HepG2 (cell line): ENCODE data around the gene MICOS13. TPM values are rescaled to one million over a fixed set of nuclear protein-coding genes. Genes with fewer than 3 reads are reported as not detected.

Experiments used
- AGO2 ChIP-seq: fragments of 200-400 bp; formaldehyde crosslinking; optimal IDR thresholded peaks from 2 replicates; pipeline ENCODE3; 2017; ENCODE audit warnings: mild to moderate bottlenecking, low read depth, low read length, moderate library complexity
- DPF2 ChIP-seq: sonication (generic); formaldehyde crosslinking; IDR thresholded peaks from 2 replicates; pipeline ENCODE4 v1.4.0; 2020; ENCODE audit warnings: mild to moderate bottlenecking, low read depth, missing genetic modification reagents, borderline replicate concordance
- FOXK1 ChIP-seq: sonication (generic); formaldehyde crosslinking; IDR thresholded peaks from 2 replicates; pipeline ENCODE4 v1.4.0; 2020; ENCODE audit warnings: low read depth, missing genetic modification reagents, borderline replicate concordance
- KLF6 ChIP-seq: IDR thresholded peaks from 2 replicates; pipeline ENCODE4 v1.8.0; 2016; ENCODE audit warnings: missing biosample characterization, missing genetic modification reagents
- ZNF850 ChIP-seq: sonication (generic); formaldehyde crosslinking; conservative IDR thresholded peaks from 2 replicates; pipeline ENCODE4 v1.9.0; 2021; ENCODE audit warnings: mild to moderate bottlenecking, missing genetic modification reagents
- polyA plus RNA-seq, 8 experiments: library from polyadenylated mRNA; depleted of rRNA in 3 of 8; stranded (reverse) in 7 of 8; unstranded in 1 of 8; fragments of >200 nt; fragmentation: Illumina TruSeq in 4 of 8; extraction: Trizol in 4 of 8; gene quantifications; 2 replicates each; pipeline versions ENCODE4 v1.2.1 to v1.2.3, GENCODE V29; 2011 to 2016; ENCODE audit warnings: low read depth in 4 of 8, missing spikeins in 1 of 8, mixed read lengths in 1 of 8; ENCODE audit not compliant: insufficient read depth in 1 of 8
- total RNA-seq, 5 experiments: library from RNA; depleted of rRNA; stranded (reverse); fragments of >200 nt; fragmentation: Illumina TruSeq; extraction: Trizol; gene quantifications; 2 replicates each; pipeline ENCODE4 v1.2.3, GENCODE V29; 2016; ENCODE audit warnings: low read depth in 1 of 5
- TF ChIP-seq, protein P1 (sequence below): sonication (generic); formaldehyde crosslinking; IDR thresholded peaks from 2 replicates; pipeline ENCODE4 v1.4.0; 2020; ENCODE audit warnings: missing genetic modification reagents, borderline replicate concordance
- TF ChIP-seq, protein P2 (sequence below): sonication (generic); formaldehyde crosslinking; IDR thresholded peaks from 2 replicates; pipeline ENCODE4 v1.5.0; 2020; ENCODE audit warnings: missing genetic modification reagents
- TF ChIP-seq, protein P3 (sequence below): sonication (generic); formaldehyde crosslinking; IDR thresholded peaks from 2 replicates; pipeline ENCODE4 v1.5.0; 2020; ENCODE audit warnings: missing genetic modification reagents
- TF ChIP-seq, protein P4 (sequence below): sonication (generic); formaldehyde crosslinking; IDR thresholded peaks from 2 replicates; pipeline ENCODE4 v1.5.1; 2020; ENCODE audit warnings: missing genetic modification reagents, mild to moderate bottlenecking, borderline replicate concordance
- TF ChIP-seq, protein P5 (sequence below): sonication (generic); formaldehyde crosslinking; IDR thresholded peaks from 2 replicates; pipeline ENCODE4 v1.4.0; 2020; ENCODE audit warnings: mild to moderate bottlenecking, low read depth, missing genetic modification reagents
- TF ChIP-seq, protein P6 (sequence below): sonication (generic); formaldehyde crosslinking; IDR thresholded peaks from 2 replicates; pipeline ENCODE4 v1.4.0; 2020; ENCODE audit warnings: mild to moderate bottlenecking, missing genetic modification reagents

MICOS13 gene
- total and polyA plus RNA-seq, 2 of the 13 experiments (the other 11 are each of a cell fraction or from before 2014, with no cell fraction given) = 28.8 to 35.4 TPM

DNA sequence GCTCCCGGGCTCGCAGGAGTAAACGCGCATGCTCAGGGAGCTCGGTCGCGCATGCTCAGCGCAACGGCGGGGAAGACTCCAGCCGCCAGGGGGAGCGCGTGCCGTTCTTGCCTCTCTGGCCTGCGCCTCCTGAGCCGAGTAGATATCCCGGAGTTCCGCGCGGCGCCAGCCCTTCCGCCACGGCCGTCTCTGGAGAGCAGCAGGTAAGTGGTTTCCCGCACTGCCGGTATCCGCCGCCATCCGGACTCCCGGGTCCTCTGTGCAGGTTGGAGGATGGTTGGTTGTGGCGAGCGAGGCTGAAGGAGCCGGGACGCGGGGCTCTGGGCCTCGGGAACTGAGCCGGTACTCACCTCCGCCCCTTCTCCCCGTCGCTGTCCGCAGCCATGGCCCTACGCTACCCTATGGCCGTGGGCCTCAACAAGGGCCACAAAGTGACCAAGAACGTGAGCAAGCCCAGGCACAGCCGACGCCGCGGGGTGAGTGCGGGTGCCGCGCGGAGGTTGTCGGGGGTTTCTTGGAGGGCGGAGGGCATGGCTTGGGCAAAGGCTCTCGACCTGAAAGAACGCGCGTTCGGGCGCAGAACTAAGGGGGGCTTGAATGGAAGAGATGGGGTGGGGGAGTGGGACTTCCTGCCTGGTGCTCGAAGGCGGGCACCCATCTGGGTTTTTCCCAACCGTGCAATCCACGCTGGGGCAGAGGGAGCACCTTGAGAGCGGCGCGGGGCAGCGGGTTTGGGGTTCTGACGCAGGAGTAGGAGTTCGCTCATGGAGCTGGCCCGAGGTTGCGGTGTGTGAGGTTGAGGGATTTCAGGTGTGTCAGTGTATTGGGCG lies 10.0 kb upstream of the MICOS13 start, which contains the start of gene RPL36 (continued):
- TF ChIP-seq, protein P1, sequence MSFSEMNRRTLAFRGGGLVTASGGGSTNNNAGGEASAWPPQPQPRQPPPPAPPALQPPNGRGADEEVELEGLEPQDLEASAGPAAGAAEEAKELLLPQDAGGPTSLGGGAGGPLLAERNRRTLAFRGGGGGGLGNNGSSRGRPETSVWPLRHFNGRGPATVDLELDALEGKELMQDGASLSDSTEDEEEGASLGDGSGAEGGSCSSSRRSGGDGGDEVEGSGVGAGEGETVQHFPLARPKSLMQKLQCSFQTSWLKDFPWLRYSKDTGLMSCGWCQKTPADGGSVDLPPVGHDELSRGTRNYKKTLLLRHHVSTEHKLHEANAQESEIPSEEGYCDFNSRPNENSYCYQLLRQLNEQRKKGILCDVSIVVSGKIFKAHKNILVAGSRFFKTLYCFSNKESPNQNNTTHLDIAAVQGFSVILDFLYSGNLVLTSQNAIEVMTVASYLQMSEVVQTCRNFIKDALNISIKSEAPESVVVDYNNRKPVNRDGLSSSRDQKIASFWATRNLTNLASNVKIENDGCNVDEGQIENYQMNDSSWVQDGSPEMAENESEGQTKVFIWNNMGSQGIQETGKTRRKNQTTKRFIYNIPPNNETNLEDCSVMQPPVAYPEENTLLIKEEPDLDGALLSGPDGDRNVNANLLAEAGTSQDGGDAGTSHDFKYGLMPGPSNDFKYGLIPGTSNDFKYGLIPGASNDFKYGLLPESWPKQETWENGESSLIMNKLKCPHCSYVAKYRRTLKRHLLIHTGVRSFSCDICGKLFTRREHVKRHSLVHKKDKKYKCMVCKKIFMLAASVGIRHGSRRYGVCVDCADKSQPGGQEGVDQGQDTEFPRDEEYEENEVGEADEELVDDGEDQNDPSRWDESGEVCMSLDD = peak; percentile 62; the same call in 1 of the 2 replicates
- TF ChIP-seq FOXK1 (CRISPR knock-in tag) = peak; percentile 57; the same call in 1 of the 2 replicates
- TF ChIP-seq, protein P2, sequence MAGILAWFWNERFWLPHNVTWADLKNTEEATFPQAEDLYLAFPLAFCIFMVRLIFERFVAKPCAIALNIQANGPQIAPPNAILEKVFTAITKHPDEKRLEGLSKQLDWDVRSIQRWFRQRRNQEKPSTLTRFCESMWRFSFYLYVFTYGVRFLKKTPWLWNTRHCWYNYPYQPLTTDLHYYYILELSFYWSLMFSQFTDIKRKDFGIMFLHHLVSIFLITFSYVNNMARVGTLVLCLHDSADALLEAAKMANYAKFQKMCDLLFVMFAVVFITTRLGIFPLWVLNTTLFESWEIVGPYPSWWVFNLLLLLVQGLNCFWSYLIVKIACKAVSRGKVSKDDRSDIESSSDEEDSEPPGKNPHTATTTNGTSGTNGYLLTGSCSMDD = no peak
- TF ChIP-seq, protein P3, sequence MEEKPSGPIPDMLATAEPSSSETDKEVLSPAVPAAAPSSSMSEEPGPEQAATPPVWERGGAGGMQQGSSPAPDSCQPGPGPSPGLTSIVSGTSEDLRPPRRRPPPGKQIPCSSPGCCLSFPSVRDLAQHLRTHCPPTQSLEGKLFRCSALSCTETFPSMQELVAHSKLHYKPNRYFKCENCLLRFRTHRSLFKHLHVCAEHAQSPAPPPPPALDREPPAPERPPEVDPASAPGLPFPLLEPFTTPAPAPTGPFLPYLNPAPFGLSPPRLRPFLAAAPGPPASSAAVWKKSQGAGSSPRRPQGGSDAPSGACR (CRISPR knock-in tag) = peak; percentile 77
- TF ChIP-seq, protein P4, sequence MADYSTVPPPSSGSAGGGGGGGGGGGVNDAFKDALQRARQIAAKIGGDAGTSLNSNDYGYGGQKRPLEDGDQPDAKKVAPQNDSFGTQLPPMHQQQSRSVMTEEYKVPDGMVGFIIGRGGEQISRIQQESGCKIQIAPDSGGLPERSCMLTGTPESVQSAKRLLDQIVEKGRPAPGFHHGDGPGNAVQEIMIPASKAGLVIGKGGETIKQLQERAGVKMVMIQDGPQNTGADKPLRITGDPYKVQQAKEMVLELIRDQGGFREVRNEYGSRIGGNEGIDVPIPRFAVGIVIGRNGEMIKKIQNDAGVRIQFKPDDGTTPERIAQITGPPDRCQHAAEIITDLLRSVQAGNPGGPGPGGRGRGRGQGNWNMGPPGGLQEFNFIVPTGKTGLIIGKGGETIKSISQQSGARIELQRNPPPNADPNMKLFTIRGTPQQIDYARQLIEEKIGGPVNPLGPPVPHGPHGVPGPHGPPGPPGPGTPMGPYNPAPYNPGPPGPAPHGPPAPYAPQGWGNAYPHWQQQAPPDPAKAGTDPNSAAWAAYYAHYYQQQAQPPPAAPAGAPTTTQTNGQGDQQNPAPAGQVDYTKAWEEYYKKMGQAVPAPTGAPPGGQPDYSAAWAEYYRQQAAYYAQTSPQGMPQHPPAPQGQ (CRISPR knock-in tag) = 0 out of 2 replicates have a peak, but pooled peaks have one; percentile 66
- peak; percentile 96 for TF ChIP-seq AGO2
- TF ChIP-seq ZNF850 (CRISPR knock-in tag) = peak; percentile 91; the same call in 1 of the 2 replicates
- peak; percentile 31; the same call in 1 of the 2 replicates for TF ChIP-seq DPF2 (CRISPR knock-in tag)
- TF ChIP-seq, protein P5, sequence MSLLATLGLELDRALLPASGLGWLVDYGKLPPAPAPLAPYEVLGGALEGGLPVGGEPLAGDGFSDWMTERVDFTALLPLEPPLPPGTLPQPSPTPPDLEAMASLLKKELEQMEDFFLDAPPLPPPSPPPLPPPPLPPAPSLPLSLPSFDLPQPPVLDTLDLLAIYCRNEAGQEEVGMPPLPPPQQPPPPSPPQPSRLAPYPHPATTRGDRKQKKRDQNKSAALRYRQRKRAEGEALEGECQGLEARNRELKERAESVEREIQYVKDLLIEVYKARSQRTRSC (CRISPR knock-in tag) = no peak
- TF ChIP-seq KLF6 (CRISPR knock-in tag) = peak; percentile 89
- TF ChIP-seq, protein P6, sequence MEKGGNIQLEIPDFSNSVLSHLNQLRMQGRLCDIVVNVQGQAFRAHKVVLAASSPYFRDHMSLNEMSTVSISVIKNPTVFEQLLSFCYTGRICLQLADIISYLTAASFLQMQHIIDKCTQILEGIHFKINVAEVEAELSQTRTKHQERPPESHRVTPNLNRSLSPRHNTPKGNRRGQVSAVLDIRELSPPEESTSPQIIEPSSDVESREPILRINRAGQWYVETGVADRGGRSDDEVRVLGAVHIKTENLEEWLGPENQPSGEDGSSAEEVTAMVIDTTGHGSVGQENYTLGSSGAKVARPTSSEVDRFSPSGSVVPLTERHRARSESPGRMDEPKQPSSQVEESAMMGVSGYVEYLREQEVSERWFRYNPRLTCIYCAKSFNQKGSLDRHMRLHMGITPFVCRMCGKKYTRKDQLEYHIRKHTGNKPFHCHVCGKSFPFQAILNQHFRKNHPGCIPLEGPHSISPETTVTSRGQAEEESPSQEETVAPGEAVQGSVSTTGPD (CRISPR knock-in tag) = no peak
- TF ChIP-seq, all 625 proteins: peak for 348
